SHP77 treated with DMSO at 0.1 percent for 48 hours (cell line): ENCODE results near the gene NUBPL.
"Not testable (repeated sequence)": the region's sequence is repeated elsewhere in the genome, so short reads cannot be mapped to it uniquely, and the experiment has no call there.

Experiments
- DNase-seq: peaks from one replicate; lab custom pipeline; 2025; lab: John Stamatoyannopoulos, UW

NUBPL gene

GRCh38 chr14:31677052-31677451 lies 115.8 kb downstream of the NUBPL start:
- no peak for DNase-seq

- DNase-seq = no peak
These were observed 116.4 kb downstream of the NUBPL start for GRCh38 chr14:31677630-31678029.

GRCh38 chr14:31678421-31679249 lies 117.4 kb downstream of the NUBPL start:
- no peak for DNase-seq

GRCh38 chr14:31682768-31683167 lies 121.6 kb downstream of the NUBPL start:
- no peak for DNase-seq

- DNase-seq = no peak
These were observed 126.5 kb downstream of the NUBPL start for GRCh38 chr14:31687726-31688125.

GRCh38 chr14:31690056-31690455 lies 128.9 kb downstream of the NUBPL start:
- no peak for DNase-seq

GRCh38 chr14:31692376-31692781 lies 131.2 kb downstream of the NUBPL start:
- no peak for DNase-seq

- DNase-seq = no peak
These were observed 135.2 kb downstream of the NUBPL start for GRCh38 chr14:31696378-31696777.

- DNase-seq = no peak
These were observed 138.6 kb downstream of the NUBPL start for GRCh38 chr14:31699809-31700208.

GRCh38 chr14:31700282-31701074 lies 139.3 kb downstream of the NUBPL start:
- DNase-seq = no peak

GRCh38 chr14:31702130-31702529 lies 140.9 kb downstream of the NUBPL start:
- no peak for DNase-seq

- no peak for DNase-seq
These were observed 141.9 kb downstream of the NUBPL start for GRCh38 chr14:31703056-31703455.

- DNase-seq = no peak
These were observed 144.5 kb downstream of the NUBPL start for GRCh38 chr14:31705731-31706130.

GRCh38 chr14:31708661-31709060 lies 147.5 kb downstream of the NUBPL start:
- not testable (repeated sequence) for DNase-seq

- no peak for DNase-seq
These were observed 151.3 kb downstream of the NUBPL start for GRCh38 chr14:31712244-31713127.

GRCh38 chr14:31716208-31716607 lies 155.0 kb downstream of the NUBPL start:
- DNase-seq = no peak

GRCh38 chr14:31717294-31718085 lies 156.3 kb downstream of the NUBPL start:
- DNase-seq = no peak

- no peak for DNase-seq
These were observed 157.4 kb downstream of the NUBPL start for GRCh38 chr14:31718585-31718984.

GRCh38 chr14:31718985-31719384 lies 157.8 kb downstream of the NUBPL start:
- no peak for DNase-seq

GRCh38 chr14:31726337-31726736 lies 165.1 kb downstream of the NUBPL start:
- DNase-seq = no peak

GRCh38 chr14:31727797-31728196 lies 166.6 kb downstream of the NUBPL start:
- no peak for DNase-seq
